HCT116 (cell line): ENCODE data around the gene AKT1. TPM values are rescaled to one million over a fixed set of nuclear protein-coding genes. Genes with fewer than 3 reads are reported as not detected.

Source experiments
- ATAC-seq: fragments of 200-7000 bp; cut with Tn5 transposase; 2 replicates; pipeline ENCODE4 v1.9.1; 2020; ENCODE audit warnings: mild to moderate bottlenecking, moderate library complexity
- BruUV-seq: library from RNA; stranded (reverse); fragments of 400-500 nt; replicated peaks from 2 replicates; lab custom pipeline; 2021; lab: Mats Ljungman, UMichigan
- CTCF ChIA-PET: fragments of 300-600 bp; sonication (Branson Sonifier 250); formaldehyde crosslinking; loops from one replicate; lab custom pipeline; 2021; ENCODE audit warnings: antibody characterized with exemption; lab: Charles Lee
- POLR2A ChIA-PET: fragments of 300-600, 350-600 bp; sonication (Branson Sonifier 250); formaldehyde crosslinking; loops from one replicate; lab custom pipeline; 2021; ENCODE audit warnings: antibody characterized with exemption; lab: Charles Lee
- RAD21 ChIA-PET, 2 experiments: fragments of 300-600 bp; sonication (Branson Sonifier 250); formaldehyde crosslinking; loops; one replicate each; lab custom pipeline; 2023; ENCODE audit warnings: low total read pairs in 2 of 2; ENCODE audit not compliant: uncharacterized antibody in 2 of 2, unreplicated experiment in 2 of 2, low non-redundant PET in 1 of 2; lab: Charles Lee
- DNase-seq: peaks from one replicate; pipeline ENCODE4 v3.0.0-alpha.2; 2010; ENCODE audit warnings: low read depth, low spot score
- H2AFZ ChIP-seq: fragments of 200-600 bp; shearing (Covaris generic), sonication (generic); 2 replicates; pipeline ENCODE4 v1.6.1; 2017; ENCODE audit warnings: low read depth, mixed run types, mixed read lengths, antibody characterized with exemption, low read length; ENCODE audit not compliant: poor library complexity, severe bottlenecking
- H3K27ac ChIP-seq: 2 replicates; pipeline ENCODE4 v1.5.1; 2012; ENCODE audit warnings: low read depth, low read length
- H3K27me3 ChIP-seq: fragments of 200-600 bp; sonication (generic); 2 replicates; pipeline ENCODE4 v1.6.1; 2016; ENCODE audit warnings: mixed run types, low read length, mixed read lengths; ENCODE audit not compliant: insufficient read depth
- H3K36me3 ChIP-seq, 2 experiments: fragments of 200-500 bp in 1 of 2; fragments of 200-600 bp in 1 of 2; sonication (Bioruptor generic) in 1 of 2; sonication (generic) in 1 of 2; 2 replicates each; pipeline versions ENCODE4 v1.5.1 to v1.6.1; 2014 to 2016; ENCODE audit warnings: low read length in 2 of 2, inconsistent platforms in 1 of 2, mixed read lengths in 1 of 2, mixed run types in 1 of 2; ENCODE audit not compliant: insufficient read depth in 2 of 2, control insufficient read depth in 1 of 2
- H3K4me1 ChIP-seq, 2 experiments: fragments of 200-600 bp in 1 of 2; sonication (generic) in 1 of 2; 2 replicates each; pipeline versions ENCODE4 v1.5.1 to v1.6.1; 2012 to 2017; ENCODE audit warnings: low read length in 2 of 2, inconsistent platforms in 1 of 2, mild to moderate bottlenecking in 1 of 2, mixed read lengths in 1 of 2, mixed run types in 1 of 2, moderate library complexity in 1 of 2; ENCODE audit not compliant: insufficient read depth in 2 of 2, control insufficient read depth in 1 of 2
- H3K4me2 ChIP-seq: fragments of 200-600 bp; sonication (generic); 2 replicates; pipeline ENCODE4 v1.6.1; 2017; ENCODE audit warnings: mixed run types, low read length, mixed read lengths
- H3K4me3 ChIP-seq, 2 experiments: fragments of 200-600 bp in 1 of 2; sonication (generic) in 1 of 2; replicated peaks in 1 of 2; 2 replicates each; pipeline ENCODE4 v1.5.1; 2011 to 2016; ENCODE audit warnings: low read length in 2 of 2, control low read depth in 1 of 2, low read depth in 1 of 2, mild to moderate bottlenecking in 1 of 2, mixed read lengths in 1 of 2, mixed run types in 1 of 2
- H3K79me2 ChIP-seq: fragments of 200-600 bp; sonication (generic); 2 replicates; pipeline ENCODE4 v1.6.1; 2017; ENCODE audit warnings: mild to moderate bottlenecking, mixed run types, low read length, moderate library complexity, mixed read lengths; ENCODE audit not compliant: insufficient read depth
- H3K9ac ChIP-seq: fragments of 200-600 bp; sonication (generic); 2 replicates; pipeline ENCODE4 v1.6.1; 2016; ENCODE audit warnings: low read length, mixed read lengths
- H3K9me2 ChIP-seq: fragments of 200-600 bp; sonication (generic), shearing (Covaris generic); 2 replicates; pipeline ENCODE4 v1.6.1; 2017; ENCODE audit warnings: mixed run types, mild to moderate bottlenecking, moderate library complexity; ENCODE audit not compliant: insufficient read depth
- H3K9me3 ChIP-seq, 2 experiments: fragments of 200-500 bp in 1 of 2; fragments of 200-600 bp in 1 of 2; sonication (Bioruptor generic) in 1 of 2; sonication (generic) in 1 of 2; 2 replicates each; pipeline ENCODE4 v1.6.1; 2014 to 2017; ENCODE audit warnings: low read length in 2 of 2, mixed read lengths in 2 of 2, inconsistent platforms in 1 of 2, low read depth in 1 of 2, mild to moderate bottlenecking in 1 of 2, mixed run types in 1 of 2, moderate library complexity in 1 of 2; ENCODE audit not compliant: control insufficient read depth in 1 of 2, insufficient read depth in 1 of 2
- H4K20me1 ChIP-seq: fragments of 200-600 bp; sonication (generic), shearing (Covaris generic); 2 replicates; pipeline ENCODE4 v1.6.1; 2017; ENCODE audit warnings: mixed run types, mild to moderate bottlenecking, moderate library complexity; ENCODE audit not compliant: insufficient read depth
- CBX3 ChIP-seq: IDR thresholded peaks from 2 replicates; pipeline ENCODE4 v1.6.1; 2012; ENCODE audit warnings: low read depth
- ELF1 ChIP-seq: IDR thresholded peaks from 2 replicates; pipeline ENCODE4 v1.6.1; 2012; ENCODE audit warnings: low read depth, borderline replicate concordance
- EZH2phosphoT487 ChIP-seq: fragments of 200-600 bp; IDR thresholded peaks from 2 replicates; pipeline ENCODE4 v1.6.1; 2018; ENCODE audit warnings: antibody characterized with exemption, borderline replicate concordance
- FOSL1 ChIP-seq: IDR thresholded peaks from 2 replicates; pipeline ENCODE4 v1.6.1; 2012; ENCODE audit warnings: low read depth
- JUND ChIP-seq: IDR thresholded peaks from 2 replicates; pipeline ENCODE4 v1.6.1; 2012
- MAX ChIP-seq: IDR thresholded peaks from 2 replicates; pipeline ENCODE4 v1.6.1; 2012
- POLR2AphosphoS5 ChIP-seq: IDR thresholded peaks from 2 replicates; pipeline ENCODE4 v1.6.1; 2011; ENCODE audit warnings: mild to moderate bottlenecking, low read depth, low read length, moderate library complexity
- RAD21 ChIP-seq: IDR thresholded peaks from 2 replicates; pipeline ENCODE4 v1.6.1; 2012; ENCODE audit warnings: low read depth, mild to moderate bottlenecking
- TCF7L2 ChIP-seq: IDR thresholded peaks from 2 replicates; pipeline ENCODE4 v1.7.0; 2011; ENCODE audit warnings: borderline replicate concordance, inconsistent platforms; ENCODE audit not compliant: insufficient read depth, insufficient read length; ENCODE audit errors: extremely low read depth
- ZNF274 ChIP-seq: fragments of 200-500 bp; sonication (Bioruptor generic); IDR thresholded peaks from 2 replicates; pipeline ENCODE4 v1.6.1; 2014; ENCODE audit warnings: mild to moderate bottlenecking, low read depth, low read length, inconsistent platforms
- intact Hi-C: fragments of 100-400 bp; cut with micrococcal nuclease; formaldehyde crosslinking; loops from 2 replicates; pipeline ENCODE4 v1.10.0; 2022
- total RNA-seq: library from RNA; stranded (reverse); gene quantifications from one replicate; pipeline ENCODE4 v1.2.1, GENCODE V29; 2021; ENCODE audit not compliant: unreplicated experiment

AKT1 gene
- total RNA-seq, 1 experiment from 2014 or later = 152 TPM

GRCh38 chr14:104752735-104753527 is 42.6 kb downstream of the AKT1 start, which contains the start of gene SIVA1 (continued):
- peak; percentile 13 for TF ChIP-seq TCF7L2

- Histone ChIP-seq H3K4me1 (peaks cover 23 to 35% of the 10 kb centered on the region in 2 experiments), H3K9ac (peak overlapping the region; percentile 68), H3K79me2 (peaks cover 44% of the 10 kb centered on the region), H3K4me2 (peak overlapping the region; percentile 81), H3K27me3 (no peaks in the 10 kb centered on the region), H3K9me2 (no peaks in the 10 kb centered on the region)
- CTCF ChIA-PET = interaction anchor here (1.0 to 1.8 kb wide), 7 partner anchors 14 to 293 kb away, joined by 3 to 11 read pairs (median 5); partner anchors contain the start of gene ADSS1
- no peak for TF ChIP-seq RAD21
- TF ChIP-seq ELF1 = no peak
- TF ChIP-seq JUND = no peak
- TF ChIP-seq EZH2phosphoT487 = no peak
- TF ChIP-seq MAX = no peak
- peak; percentile 28 for TF ChIP-seq POLR2AphosphoS5
- no peak for TF ChIP-seq ZNF274
- TF ChIP-seq FOSL1 = no peak
- TF ChIP-seq CBX3 = no peak
- TF ChIP-seq, all 23 proteins: peak for 1
- RAD21 ChIA-PET = interaction anchor here in 1 of 2 experiments (0.8 kb wide), 1 partner anchor 16 kb away, joined by 3 read pairs; no protein-coding TSS in a partner anchor
- Histone ChIP-seq H3K36me3 (peaks cover 14 to 18% of the 10 kb centered on the region in 2 experiments; a peak in 3 of 4 replicates), H3K27ac (peak overlapping the region; percentile 76), H3K9me3 (no peaks in the 10 kb centered on the region), H2AFZ (no peak overlapping the region), H3K4me3 (peak overlapping the region; percentile 43 to 99), H4K20me1 (no peaks in the 10 kb centered on the region)
- intact Hi-C loops = no loop called here
- no peak for DNase-seq
- no TSS peak for BruUV-seq
- POLR2A ChIA-PET = interaction anchor here (0.8 to 1.4 kb wide), 10 partner anchors 13 to 221 kb away, joined by 3 to 7 read pairs (median 4); partner anchors contain the start of gene ZBTB42
- ATAC-seq = no peak
Measured at GRCh38 chr14:104752423-104752734, 43.2 kb downstream of the AKT1 start.
